Activated CD4-positive, alpha-beta T cell treated with anti-CD3 and anti-CD28 coated beads, Interleukin-2, amount 50 U/mL, for 24 hours (primary cell): ENCODE measurements around the gene NDRG2.

Experiments used
- DNase-seq, 2 donors: peaks; one replicate each; pipeline ENCODE4 v3.0.0-alpha.2; 2020; ENCODE audit warnings: low read depth in 1 of 2, low spot score in 1 of 2

NDRG2 gene

DNA sequence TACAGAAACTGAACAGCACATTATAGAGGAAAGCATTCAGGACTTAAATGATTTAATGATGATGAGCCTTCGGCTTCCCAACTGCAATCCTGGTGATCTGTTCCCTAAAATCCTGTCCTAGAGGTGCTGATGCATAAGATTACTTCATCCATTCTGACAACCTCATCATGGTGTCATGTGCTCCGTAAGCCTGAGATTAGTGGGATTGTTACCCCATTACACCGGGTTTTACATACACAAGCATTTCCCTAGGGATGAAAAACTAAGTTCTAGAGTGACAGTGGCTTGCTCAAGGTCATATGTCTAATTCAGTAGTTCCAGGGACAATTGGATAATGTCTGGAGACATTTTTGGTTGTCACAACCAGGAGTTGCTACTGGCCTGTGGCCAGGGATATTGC is 12.3 kb upstream of the NDRG2 start:
- no peak for DNase-seq

DNA sequence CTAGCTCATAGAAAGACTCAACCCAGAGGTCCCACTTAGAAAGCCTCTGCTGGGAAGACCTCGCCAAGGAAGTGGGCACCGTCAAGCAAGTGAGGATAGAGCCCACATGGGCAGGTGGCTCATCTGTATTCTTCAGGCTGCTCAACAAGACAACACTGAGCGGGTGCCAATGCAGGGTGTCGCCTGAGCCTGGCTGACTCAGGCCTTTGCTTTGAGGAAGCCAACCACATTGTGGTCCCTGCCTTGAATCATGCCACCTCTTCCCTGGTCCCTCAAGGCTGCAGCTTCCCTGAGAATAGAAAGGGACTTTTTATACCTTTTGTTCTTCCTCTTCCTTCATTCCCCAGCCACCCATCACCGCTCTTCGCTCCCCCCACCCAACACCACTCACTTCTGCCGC is 11.9 kb upstream of the NDRG2 start:
- DNase-seq, result no peak

DNA sequence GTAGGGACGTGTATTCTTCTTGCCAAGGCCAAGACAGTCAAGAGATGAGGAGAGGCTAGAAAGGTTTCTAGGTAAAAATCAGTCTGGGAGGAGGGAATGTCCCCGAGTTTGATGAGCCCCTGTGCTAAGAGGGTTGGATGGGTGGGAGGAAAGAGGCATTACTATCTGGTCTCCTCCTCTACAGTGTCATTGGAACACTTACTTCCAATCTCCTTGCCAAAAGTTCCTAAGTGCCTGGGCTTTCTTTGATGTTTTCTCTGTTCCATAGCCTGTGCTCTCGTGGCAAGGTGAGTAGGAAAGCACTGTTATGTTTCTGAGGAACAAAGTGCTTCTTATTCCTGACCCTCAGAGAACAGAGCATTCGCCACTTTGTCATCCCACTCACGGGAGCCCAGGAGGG is 9.8 kb upstream of the NDRG2 start, which contains the start of gene RNASE13:
TSS of gene RNASE13 (minus strand) at position 101 of the 400 bp plus-strand sequence. CDS start 519 bp downstream, outside the sequence.
- no peak for DNase-seq

DNA sequence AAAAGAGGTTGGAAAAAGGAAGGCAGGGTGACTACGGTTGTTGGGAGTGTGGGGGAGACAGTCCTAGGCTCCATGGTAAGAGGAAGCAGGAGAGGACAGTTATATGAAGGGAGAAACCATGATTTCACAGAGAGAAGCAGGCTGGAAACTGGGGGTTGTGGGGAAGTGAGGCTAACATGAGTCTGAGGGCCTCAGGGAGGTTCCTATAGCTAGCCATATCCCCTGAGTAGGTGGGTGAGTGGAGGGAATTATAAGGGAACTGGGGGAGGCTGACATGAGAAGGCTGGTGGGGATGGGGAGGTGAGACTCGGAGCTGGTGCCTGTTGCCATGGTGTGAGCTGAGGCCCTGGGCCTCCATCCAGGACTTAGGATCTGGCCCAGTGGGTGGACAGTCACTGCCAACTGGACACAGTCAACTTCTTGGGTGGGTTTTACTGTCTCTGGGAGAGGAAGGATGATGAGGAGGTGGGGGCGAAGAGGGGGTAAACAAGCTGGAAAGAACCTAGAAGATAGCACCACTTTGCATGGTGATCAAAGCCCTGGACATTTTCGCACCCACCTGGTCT is 8.4 kb upstream of the NDRG2 start:
- DNase-seq, result no peak

DNA sequence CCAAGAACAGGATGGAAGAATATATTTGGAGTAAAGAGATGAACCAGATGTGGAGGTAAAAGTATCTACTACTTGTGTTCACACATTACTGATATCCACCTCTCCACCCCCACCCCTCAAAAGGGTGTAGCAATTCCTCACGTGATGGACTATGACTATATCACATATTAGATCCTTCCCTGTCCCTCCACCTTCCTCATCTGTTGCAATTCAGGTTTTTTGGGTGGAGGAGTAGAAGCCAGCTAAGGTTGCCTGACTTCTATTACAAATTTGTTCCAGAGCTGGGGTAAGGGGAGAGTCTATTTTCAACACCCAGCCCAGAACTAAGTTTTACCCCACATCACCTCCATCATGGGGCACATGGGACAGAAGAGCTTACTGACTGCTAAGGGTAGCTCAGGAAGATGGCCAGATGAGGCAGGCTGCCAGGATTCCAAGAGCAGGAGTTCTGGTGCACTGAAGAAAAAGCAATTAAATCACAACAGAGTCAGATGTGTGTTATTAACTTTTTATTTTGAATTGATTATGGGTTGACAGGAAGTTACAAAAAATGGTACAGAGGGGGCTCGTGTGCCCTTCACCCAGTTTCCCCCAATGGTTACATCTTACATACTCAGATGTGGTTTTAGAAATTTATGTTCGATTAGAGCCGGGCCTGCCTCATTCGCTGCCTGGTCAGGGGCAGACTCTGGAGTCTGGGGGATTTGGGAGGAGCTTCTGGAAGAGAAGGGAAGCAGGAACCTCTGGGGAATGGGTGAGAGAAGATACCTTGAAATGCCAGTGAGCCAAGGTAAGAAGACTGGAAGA is 7.7 kb upstream of the NDRG2 start:
- no peak for DNase-seq

DNA sequence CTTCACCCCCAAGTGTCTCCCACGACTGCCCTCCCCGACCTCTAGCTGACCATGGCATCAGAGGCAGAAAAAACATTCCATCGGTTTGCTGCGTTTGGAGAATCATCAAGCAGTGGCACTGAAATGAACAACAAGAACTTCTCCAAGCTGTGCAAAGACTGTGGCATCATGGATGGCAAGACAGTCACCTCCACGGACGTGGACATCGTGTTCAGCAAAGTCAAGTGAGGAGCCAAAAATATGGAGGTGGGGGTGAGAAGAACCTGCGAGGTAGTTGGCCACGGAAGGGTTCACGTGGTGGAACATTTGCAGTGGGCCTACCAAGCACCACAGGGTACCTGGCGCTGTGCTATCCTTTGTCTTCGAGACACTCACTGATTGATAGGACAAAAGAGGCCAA is 5.7 kb upstream of the NDRG2 start:
- DNase-seq, result no peak

DNA sequence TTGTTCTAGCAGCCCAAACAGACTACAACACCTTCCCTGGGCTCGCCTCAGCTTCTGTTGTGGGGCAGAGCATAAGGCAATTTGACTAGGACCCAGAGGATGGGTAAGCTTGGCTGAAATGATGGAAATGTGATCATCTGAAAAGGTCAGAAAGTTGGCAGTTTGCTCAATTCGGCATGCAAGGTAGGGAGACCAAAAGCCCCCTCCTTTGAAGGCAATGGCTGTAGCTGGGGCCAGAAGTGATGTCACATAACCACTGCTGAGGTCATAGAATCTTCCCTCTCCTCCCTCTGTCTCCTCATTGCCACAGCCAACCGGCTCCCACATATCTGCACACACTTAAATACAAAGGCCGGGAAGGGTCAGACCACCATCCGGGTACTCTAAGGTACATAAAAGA is 5.1 kb upstream of the NDRG2 start, which contains the start of gene TPPP2:
TSS of gene TPPP2 (plus strand) at position 301 of the 400 bp plus-strand sequence. CDS start 365 bp downstream, outside the sequence.
- DNase-seq, result no peak

DNA sequence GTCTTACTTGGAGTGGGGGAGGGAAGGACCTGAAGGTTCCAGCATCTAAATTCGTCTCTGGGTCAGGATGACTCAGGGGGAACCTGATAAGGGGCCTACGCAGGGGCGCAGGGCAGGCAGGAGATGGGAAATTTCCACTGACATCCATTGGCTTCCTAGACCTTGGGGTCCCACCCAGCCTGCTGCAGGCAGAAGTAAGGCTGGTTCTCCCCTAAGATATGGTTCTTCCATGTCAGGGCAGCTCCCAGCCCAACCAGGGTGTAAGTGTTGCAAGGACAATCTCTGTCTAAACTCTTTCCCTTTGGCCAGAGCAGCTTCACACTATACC is 2.1 kb upstream of the NDRG2 start:
- DNase-seq, result no peak

DNA sequence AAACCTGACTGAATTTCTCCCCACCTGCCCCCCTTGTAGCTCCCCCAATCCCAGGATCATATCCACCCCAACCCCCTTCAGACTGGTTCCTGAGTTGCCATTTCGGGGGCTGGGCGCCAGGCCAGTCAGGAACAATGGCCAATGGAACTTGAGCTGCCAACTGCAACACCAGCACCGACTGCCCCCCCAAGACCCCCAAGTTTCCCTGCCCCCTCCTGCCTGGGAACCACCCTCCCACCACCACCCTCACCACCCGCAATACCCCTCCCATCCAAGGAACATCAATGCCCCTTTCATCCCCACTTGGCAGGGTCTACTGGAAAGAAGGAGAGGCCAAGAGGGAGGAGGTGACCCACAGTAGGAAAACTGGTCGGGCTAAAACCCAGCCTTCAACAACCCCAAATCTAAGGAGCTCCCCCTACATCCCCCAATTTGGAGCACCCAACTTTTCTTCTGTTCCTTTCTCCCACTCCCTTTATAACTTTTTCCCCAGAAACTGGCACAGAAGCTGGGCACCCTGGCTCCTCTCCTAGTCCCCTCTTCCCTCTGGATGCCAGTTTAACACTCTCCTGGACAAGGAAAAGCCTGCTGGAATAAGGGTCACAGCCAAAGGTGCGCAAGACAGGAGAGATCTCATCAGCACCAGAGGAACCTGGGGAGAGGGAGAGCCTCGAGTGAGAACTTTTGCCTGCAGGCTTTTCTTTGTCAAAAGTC is 1.6 kb upstream of the NDRG2 start:
- DNase-seq, result no peak

DNA sequence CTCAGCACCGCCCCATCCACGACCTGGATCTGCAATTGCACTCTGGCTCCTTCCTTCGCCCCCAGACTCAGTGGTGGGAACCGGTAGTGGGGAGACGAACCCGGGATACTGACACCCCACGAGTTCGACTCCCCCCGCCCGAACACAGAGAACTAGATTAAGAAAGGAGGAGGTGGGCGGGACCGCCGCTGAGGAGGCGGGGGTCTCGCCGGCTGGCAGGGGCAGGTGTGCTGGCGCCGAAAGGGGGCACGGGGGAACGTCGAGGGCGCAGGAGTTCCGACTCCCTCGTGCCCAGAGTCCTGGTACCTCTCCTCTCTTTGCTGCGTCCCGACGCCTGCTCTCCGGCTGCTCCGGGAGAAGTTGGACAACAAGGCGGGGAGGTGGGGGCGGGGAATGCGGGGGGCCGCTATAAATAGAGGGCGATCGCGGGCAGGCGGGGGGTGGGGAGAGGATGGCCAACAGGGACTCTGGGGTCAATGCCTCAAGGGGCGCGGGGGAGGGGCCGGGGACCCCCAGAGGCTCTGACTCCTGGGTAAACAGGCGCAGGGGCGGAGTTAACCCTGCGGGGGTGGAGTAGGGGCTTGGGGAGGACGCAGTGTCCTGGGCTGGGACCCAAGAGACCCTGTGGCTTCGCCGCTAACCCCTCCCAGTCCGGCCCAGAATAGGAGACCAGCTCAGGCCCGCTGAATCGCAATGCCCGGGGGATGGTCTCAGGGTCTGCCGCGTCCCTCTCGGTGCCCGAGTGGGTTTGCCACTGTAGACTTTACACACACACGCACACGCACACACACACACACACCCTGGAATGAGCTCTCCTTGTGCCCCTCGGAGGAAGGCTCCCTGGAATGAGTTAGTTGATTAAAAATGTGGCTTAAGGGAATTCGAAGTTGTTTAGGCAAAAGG is 761 bp upstream of the NDRG2 start:
- no peak for DNase-seq

DNA sequence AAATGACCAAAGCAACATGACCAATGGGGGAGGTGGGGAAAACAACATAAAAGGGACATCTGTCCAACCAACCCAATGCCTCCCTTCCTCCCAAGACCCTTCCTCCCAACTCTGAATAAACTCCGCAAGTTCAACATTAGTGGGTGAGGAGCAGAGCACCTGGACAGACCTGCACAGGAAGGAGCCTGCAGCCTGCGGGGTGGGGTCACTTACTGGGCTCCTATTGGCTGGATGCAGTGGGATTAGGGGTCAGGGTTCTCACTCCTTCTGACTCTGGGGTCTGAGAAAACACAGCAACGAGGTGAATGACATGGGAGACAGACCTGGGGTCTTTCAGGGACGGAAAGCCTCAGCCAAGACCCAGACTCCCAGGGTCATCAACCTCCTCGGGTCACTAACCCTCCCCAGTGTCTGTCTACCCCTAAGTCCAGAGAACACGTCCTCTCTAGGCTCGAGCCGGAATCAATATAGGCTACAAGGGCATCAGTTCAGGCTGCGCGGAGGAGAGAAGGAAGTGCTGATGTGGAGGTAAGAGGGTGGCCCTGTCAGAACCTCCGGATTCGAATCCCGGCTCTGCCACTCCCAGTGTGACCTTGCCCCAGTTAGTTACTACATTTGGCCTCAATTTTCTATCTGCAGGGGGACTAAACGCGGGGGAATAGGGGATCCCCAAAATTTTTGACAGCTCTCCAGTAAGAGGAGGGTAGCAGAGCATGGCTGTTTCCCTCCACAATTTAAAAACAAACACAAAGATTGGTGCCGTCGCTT is 860 bp downstream of the NDRG2 start:
- DNase-seq, result no peak

DNA sequence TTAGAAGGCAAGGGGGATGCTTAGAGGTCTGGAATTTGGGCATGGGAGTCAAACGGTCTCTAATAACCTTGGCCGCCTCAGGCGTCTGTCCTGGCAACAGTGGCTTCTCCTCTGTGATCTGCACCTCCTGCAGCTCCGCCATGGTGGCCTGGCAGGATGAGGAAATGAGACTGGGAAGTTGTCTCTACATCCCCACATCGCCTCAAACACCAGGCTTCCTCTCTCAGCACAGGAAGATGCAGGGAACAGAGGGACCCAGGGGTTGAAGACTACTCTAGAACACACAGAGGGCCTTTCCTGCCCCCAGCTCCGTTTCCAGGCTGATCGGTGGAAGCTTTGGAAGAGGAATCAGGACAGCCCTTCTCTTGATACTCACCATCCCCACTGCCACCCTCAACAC is 1.7 kb downstream of the NDRG2 start:
- no peak for DNase-seq

DNA sequence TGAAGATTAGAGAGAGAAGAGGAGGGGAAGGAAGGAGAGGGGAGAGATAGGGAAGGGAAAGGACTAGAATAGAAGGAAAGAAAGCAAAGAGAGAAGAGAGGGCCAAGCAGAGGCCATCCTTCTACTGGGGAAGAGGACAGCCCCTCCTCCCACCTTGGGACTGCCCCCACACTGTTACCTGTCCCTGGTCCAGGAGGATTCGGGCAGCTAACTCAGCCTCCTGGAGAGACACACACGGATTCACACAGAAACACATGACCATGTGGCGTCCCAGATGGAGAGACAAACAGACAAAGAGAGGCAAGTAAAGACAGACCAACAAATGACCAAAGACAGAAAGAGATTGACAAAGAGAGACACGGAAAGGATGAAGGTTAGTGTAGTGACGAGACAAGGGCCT is 2.2 kb downstream of the NDRG2 start:
- DNase-seq, result no peak

DNA sequence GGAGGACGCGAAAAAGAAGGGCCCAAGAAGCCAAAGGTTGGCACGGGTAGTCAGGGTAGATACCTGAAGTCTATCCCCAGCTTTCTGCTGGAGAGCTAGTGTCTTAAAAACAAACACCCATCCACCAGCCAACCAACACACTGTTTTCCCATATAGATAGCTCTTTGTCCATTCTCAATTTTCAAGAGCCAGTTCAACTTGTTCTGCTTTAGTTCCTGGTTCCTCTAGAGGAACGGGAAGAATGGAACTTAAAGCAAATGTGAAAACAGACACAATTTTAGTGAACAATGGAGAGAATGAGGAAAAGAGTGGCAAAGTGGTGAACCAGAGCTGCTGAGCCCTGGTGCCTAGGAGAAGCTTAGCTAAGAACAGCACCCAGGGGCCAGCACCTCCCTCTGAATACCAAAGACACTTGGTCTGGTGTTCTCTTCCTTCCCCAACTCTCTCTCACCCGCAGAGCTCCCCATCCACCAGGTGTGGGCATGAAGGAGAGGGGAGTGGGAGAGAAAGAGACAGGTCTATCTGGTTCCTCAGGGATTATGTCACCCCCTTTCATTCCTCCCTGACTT is 3.8 kb downstream of the NDRG2 start:
- DNase-seq, result no peak

DNA sequence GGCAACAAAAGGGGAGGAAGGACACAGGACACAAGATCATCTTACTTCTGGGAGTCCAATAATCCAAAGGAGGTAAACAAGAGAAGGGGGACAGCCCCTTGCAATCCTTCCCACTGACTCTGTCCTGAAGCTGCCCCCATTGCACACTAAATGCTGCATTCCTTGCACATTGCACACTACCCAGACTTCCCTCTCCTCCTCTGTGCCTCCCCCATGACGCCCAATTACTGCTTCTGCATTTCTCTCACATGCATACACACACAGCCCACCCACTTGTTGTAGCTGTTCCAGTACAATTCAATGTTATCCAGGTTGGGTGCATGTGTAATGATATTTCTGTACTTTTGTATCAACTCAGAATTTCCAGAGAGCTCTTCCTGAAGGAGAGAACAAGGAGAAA is 5.5 kb downstream of the NDRG2 start:
- no peak for DNase-seq

DNA sequence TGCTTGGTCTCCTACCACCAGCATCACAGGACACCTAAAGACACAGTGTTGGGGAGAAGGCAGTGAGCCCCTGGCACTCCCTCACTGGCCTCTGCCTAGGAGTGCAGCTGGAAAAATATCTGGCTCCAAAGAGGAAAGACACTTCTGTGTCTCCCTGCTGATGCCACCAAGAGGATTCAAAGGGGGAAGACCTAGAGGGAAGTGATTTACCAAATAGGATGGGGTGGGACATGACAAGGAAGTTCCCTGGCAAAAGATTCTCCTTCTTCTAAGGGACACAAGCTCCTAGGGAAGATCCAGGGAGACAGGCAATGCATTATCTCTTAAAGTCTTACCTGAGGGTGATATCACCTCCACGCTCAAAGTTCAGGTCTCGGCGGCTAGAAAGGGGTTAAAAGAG is 6.1 kb downstream of the NDRG2 start:
- no peak for DNase-seq

DNA sequence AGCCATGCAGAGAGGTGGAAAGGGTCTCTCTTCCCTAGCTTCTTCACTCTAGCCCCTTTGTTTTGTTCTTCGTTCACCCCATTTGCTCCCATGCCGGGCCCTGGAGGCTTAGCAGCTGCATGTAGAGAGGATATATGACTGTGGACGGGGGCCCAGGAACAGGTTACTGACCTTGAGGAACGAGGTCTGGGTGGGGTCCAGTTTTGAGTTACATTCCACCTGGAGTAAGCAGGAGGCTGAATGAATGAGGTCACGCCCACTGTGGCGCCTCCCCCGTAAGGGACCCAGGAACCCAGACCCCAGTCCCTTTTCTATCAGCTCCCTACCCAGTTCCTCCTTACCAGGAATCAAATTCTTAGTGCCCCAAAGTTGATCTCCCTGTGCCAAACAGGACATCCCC is 6.6 kb downstream of the NDRG2 start:
- no peak for DNase-seq

DNA sequence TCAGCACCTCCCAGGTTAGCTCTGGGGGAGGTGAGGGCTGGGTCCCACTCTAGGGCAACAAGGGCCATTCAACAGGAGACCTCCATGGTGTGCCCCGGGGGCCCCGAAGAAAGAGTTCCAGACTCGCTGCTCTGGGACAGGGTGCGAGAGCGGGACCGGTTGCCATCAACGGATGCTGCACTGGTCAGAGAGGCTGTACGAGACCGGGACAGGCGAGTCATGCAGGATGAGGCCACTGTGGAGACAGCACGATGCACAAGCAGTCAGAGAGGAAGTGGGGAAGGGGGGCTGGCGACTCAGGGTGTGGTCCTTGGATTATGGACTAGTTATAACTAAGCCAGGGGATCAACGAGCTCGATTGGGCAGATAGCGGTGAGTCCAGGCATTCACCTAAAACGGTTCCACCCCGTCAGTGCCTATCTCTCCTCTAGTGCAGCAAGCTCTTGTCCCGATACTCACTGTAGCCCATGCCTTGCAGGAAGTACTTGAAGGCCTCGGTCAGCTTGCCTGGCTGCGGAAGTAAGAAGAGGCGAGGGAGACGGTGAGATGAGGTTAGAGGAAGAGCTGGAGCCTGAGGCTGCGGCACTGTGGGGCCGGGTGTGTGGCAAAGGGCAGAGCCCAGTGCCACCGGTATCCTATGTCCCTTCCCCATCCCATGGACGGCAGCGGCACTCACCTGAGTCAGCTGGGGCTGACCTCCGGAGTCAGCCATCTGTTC is 7.2 kb downstream of the NDRG2 start:
- no peak for DNase-seq

DNA sequence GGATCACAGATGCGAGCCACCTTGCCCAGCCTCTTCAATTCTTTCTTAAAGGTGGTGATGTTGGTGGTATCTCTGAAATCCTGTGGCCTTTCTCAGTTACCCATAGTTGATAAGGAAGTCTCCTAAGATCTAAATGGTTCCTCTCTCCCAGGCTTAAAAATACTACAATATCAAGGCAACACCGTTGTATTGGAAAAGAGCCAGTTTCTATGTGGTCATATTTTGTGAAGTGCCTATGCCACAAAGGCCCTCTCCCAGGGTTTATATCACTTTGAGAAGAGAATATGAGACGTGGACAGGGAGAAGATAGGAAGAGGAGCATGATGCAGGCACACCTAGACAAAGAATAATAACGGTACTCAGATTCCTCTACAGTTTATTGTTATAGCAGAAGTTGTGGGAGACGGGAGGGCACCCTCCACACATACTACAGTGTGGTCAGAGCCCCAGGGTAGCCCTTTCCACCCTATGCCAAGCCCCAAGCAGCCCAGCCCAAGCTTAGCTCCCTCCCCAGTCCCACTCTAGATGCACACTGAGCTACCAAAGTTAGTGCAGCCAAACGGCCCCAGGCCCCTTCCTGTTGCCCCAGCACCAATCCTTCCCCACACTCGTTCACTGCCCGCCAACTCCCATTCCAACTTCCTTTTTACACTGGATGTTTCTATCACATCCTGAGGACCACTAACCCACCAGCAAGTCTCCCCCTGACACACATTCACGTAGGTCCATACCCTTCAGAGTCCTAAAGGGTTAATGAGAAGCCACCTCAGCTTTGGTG is 8.3 kb downstream of the NDRG2 start:
- no peak for DNase-seq
